ENCODE results near the gene RBM47. TPM values are rescaled to one million over a fixed set of nuclear protein-coding genes. Genes with fewer than 3 reads are reported as not detected.

RBM47 gene
- total RNA-seq, 1 donor from 2014 or later: 4.6 TPM

DNA sequence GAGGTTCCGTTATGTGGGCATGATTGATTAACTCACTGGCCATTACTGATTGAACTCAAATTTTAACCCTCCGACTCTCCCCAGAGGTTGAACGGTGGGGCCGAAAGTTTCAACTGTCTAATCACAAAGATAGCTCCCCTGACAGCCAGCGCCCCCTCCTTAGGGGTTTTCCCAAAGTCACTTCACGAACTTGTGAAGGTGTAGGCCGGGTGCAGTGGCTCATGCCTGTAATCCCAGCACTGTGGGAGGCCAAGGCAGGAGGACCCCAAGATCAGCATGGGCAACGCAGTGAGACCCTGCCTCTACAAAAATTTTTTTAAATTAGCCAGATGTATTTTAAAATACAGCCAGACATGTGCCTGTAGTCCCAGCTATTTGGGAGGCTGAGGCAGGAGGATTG, 39.8 kb upstream of the RBM47 start:
- no peak overlapping the region for H3K4me3 Mint-ChIP-seq (ENCODE audit: unreplicated experiment)
- H3K4me1 Mint-ChIP-seq (ENCODE audit: unreplicated experiment): peaks cover 7% of the 10 kb centered on the region
- H3K36me3 Mint-ChIP-seq (ENCODE audit: low read depth, unreplicated experiment): no peaks in the 10 kb centered on the region
- no peaks in the 10 kb centered on the region for H3K27me3 Mint-ChIP-seq (ENCODE audit: unreplicated experiment)
- TF ChIP-seq, protein P1, sequence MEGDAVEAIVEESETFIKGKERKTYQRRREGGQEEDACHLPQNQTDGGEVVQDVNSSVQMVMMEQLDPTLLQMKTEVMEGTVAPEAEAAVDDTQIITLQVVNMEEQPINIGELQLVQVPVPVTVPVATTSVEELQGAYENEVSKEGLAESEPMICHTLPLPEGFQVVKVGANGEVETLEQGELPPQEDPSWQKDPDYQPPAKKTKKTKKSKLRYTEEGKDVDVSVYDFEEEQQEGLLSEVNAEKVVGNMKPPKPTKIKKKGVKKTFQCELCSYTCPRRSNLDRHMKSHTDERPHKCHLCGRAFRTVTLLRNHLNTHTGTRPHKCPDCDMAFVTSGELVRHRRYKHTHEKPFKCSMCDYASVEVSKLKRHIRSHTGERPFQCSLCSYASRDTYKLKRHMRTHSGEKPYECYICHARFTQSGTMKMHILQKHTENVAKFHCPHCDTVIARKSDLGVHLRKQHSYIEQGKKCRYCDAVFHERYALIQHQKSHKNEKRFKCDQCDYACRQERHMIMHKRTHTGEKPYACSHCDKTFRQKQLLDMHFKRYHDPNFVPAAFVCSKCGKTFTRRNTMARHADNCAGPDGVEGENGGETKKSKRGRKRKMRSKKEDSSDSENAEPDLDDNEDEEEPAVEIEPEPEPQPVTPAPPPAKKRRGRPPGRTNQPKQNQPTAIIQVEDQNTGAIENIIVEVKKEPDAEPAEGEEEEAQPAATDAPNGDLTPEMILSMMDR (IDR thresholded peaks at IDR 0.05; ENCODE audit: unreplicated experiment): no peak
- no peak overlapping the region for H3K27ac Mint-ChIP-seq (ENCODE audit: unreplicated experiment)
- H3K9me3 Mint-ChIP-seq (ENCODE audit: unreplicated experiment): no peaks in the 10 kb centered on the region
- no peak for DNase-seq (ENCODE audit: low spot score)

DNA sequence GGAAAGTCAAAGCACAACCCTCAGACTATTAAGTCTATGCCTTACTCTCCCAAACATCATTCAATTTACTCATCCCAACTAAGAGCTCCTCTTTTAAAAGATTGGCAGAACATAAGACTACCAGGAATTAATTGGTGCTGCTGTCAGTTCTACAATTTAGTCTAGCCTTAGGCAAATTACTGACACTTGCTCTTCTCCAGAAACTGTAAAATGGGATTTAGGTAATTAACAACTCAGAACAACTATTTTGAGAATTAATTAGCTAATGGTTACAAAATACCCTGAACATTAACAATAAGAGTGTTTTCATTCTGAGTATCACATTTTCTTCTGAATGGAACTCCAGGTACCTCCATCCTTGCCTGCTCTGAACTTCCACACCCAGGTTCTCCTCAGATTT, 36.2 kb upstream of the RBM47 start:
- no peaks in the 10 kb centered on the region for H3K36me3 Mint-ChIP-seq (ENCODE audit: low read depth, unreplicated experiment)
- no peaks in the 10 kb centered on the region for H3K9me3 Mint-ChIP-seq (ENCODE audit: unreplicated experiment)
- no peaks in the 10 kb centered on the region for H3K4me1 Mint-ChIP-seq (ENCODE audit: unreplicated experiment)
- no peaks in the 10 kb centered on the region for H3K27me3 Mint-ChIP-seq (ENCODE audit: unreplicated experiment)
- no peak overlapping the region for H3K27ac Mint-ChIP-seq (ENCODE audit: unreplicated experiment)
- TF ChIP-seq, protein P1 (IDR thresholded peaks at IDR 0.05; ENCODE audit: unreplicated experiment): no peak
- no peak overlapping the region for H3K4me3 Mint-ChIP-seq (ENCODE audit: unreplicated experiment)
- no peak for DNase-seq (ENCODE audit: low spot score)

DNA sequence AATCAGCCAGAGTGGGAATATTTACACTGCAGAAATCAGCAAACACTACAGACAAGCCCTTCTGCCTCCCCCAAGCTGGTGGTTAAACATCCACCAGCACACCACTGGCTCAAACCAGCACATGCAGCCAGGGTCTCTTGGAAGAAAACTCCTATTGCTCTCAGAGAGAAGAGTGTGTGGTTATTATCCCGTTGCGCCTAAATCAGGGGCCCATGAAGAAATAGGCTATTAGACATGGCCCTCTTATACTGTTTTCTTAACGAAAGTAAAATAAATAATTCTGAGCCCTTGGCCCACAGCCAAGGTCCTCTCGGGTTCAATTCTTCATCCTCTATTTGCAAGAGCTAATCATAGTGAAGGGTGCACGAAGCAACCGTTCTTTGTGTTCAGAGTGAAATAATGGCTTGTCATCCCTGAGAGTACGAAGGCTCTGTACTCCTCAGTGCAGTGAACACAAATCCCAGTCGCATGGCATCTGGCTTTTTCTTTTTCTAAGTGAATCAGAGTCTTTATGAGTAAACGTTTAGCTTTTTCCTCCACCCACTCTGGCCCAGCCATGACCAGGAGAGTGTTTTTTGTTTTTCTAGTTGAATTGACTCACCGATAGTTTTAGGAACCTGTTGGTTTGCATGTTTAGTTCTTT, 33.4 kb upstream of the RBM47 start:
- Mint-ChIP-seq H3K4me1 (ENCODE audit: unreplicated experiment) (no peaks in the 10 kb centered on the region), H3K4me3 (ENCODE audit: unreplicated experiment) (no peak overlapping the region), H3K36me3 (ENCODE audit: low read depth, unreplicated experiment) (no peaks in the 10 kb centered on the region), H3K27me3 (ENCODE audit: unreplicated experiment) (no peaks in the 10 kb centered on the region), H3K27ac (ENCODE audit: unreplicated experiment) (no peak overlapping the region), H3K9me3 (ENCODE audit: unreplicated experiment) (no peaks in the 10 kb centered on the region)
- DNase-seq (ENCODE audit: low spot score): no peak
- TF ChIP-seq, protein P1 (IDR thresholded peaks at IDR 0.05; ENCODE audit: unreplicated experiment): no peak

DNA sequence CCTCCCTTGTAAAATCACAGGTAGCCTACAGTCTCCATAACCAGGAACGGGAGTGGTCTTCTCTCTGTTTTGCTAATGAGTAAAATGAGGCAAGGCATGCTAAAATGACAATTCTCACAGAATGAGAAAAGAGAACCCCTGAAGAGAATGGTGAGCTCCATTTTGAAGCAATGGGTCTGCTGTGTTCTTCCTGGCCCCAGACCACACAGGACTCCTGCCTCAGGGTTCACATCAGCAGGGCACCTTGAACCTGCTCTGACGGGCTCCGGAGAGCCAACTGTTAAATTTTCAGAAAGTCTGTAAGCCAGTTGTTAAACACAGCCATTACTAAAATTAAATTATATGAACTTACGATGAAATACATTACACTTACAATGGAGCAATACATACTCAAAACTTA, 32.1 kb upstream of the RBM47 start:
- no peaks in the 10 kb centered on the region for H3K27me3 Mint-ChIP-seq (ENCODE audit: unreplicated experiment)
- H3K4me3 Mint-ChIP-seq (ENCODE audit: unreplicated experiment): no peak overlapping the region
- H3K27ac Mint-ChIP-seq (ENCODE audit: unreplicated experiment): no peak overlapping the region
- no peak for DNase-seq (ENCODE audit: low spot score)
- TF ChIP-seq, protein P1 (IDR thresholded peaks at IDR 0.05; ENCODE audit: unreplicated experiment): no peak
- H3K9me3 Mint-ChIP-seq (ENCODE audit: unreplicated experiment): no peaks in the 10 kb centered on the region
- H3K4me1 Mint-ChIP-seq (ENCODE audit: unreplicated experiment): no peaks in the 10 kb centered on the region
- no peaks in the 10 kb centered on the region for H3K36me3 Mint-ChIP-seq (ENCODE audit: low read depth, unreplicated experiment)

DNA sequence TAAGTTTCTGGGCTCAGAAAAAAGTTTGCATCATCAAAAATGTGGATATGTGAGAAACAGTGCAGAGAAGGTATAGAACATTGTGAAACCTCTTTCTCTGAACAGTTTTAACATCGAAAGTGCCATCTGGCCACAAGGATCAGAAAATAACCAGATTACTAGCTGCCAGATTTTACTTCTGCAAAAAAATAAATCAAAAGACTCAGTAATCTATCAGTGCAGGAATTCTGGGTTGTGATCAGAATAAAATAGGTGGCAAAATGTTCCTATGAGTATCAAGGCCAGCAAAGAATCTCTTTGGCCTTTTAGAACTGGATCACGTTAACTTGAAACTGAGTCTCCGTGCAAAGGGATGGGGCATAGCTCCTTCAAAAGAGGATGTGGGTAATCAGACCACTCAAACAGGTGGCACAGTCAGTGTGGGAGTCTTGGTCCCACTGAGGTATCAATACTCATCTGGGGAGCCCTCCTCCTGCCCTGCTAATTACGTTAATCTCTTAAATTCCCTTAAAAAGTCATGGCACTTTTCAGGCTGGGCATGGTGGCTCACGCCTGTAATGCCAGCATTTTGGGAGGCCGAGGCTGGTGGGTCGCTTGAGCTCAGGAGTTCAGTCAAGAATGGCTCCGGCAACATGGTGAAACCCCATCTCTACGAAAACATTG, 26.7 kb upstream of the RBM47 start:
- Mint-ChIP-seq H3K4me1 (ENCODE audit: unreplicated experiment) (no peaks in the 10 kb centered on the region), H3K27ac (ENCODE audit: unreplicated experiment) (no peak overlapping the region), H3K4me3 (ENCODE audit: unreplicated experiment) (no peak overlapping the region), H3K36me3 (ENCODE audit: low read depth, unreplicated experiment) (no peaks in the 10 kb centered on the region), H3K27me3 (ENCODE audit: unreplicated experiment) (no peaks in the 10 kb centered on the region), H3K9me3 (ENCODE audit: unreplicated experiment) (no peaks in the 10 kb centered on the region)
- TF ChIP-seq, protein P1 (IDR thresholded peaks at IDR 0.05; ENCODE audit: unreplicated experiment): no peak
- no peak for DNase-seq (ENCODE audit: low spot score)

Data from endothelial cell (in vitro differentiated cells).